A673 (cell line): Measurements from ENCODE around the gene CUL1. TPM values are rescaled to one million over a fixed set of nuclear protein-coding genes. Genes with fewer than 3 reads are reported as not detected.

Source experiments
- BruUV-seq: library from RNA; stranded (reverse); fragments of 400-500 nt; replicated peaks from 2 replicates; lab custom pipeline; 2021; lab: Mats Ljungman, UMichigan
- CTCF ChIA-PET: fragments of 300-600 bp; sonication (Branson Sonifier 250); formaldehyde crosslinking; loops from one replicate; lab custom pipeline; 2022; ENCODE audit warnings: antibody characterized with exemption; lab: Charles Lee
- POLR2A ChIA-PET: fragments of 300-600 bp; sonication (Branson Sonifier 250); formaldehyde crosslinking; loops from one replicate; lab custom pipeline; 2022; ENCODE audit warnings: antibody characterized with exemption; ENCODE audit not compliant: low non-redundant PET; lab: Charles Lee
- DNase-seq: peaks from one replicate; pipeline ENCODE4 v3.0.0-alpha.2; 2015; ENCODE audit warnings: low spot score
- H3K27ac ChIP-seq: fragments of 200-600 bp; sonication (generic); 2 replicates; pipeline ENCODE4 v1.5.1; 2016; ENCODE audit warnings: mixed run types, low read depth, mild to moderate bottlenecking, mixed read lengths, antibody characterized with exemption, low read length; ENCODE audit not compliant: poor library complexity, severe bottlenecking
- H3K27me3 ChIP-seq: fragments of 200-600 bp; sonication (generic); replicated peaks from 2 replicates; pipeline ENCODE4 v1.6.1; 2017; ENCODE audit warnings: mixed run types, low read depth, mild to moderate bottlenecking, mixed read lengths, antibody characterized with exemption, low read length; ENCODE audit not compliant: insufficient read depth, poor library complexity
- H3K36me3 ChIP-seq: fragments of 200-600 bp; sonication (generic); 2 replicates; pipeline ENCODE4 v1.6.1; 2016; ENCODE audit warnings: mixed run types, mild to moderate bottlenecking, mixed read lengths, antibody characterized with exemption, low read length; ENCODE audit not compliant: insufficient read depth, poor library complexity, severe bottlenecking
- H3K4me1 ChIP-seq: fragments of 200-600 bp; sonication (generic); 2 replicates; pipeline ENCODE4 v1.6.1; 2017; ENCODE audit warnings: mixed run types, mild to moderate bottlenecking, mixed read lengths, antibody characterized with exemption, low read length; ENCODE audit not compliant: insufficient read depth, poor library complexity, severe bottlenecking
- H3K4me3 ChIP-seq: fragments of 200-600 bp; sonication (generic); 2 replicates; pipeline ENCODE4 v1.5.1; 2016; ENCODE audit warnings: low read depth, mixed run types, mild to moderate bottlenecking, mixed read lengths, low read length; ENCODE audit not compliant: poor library complexity, severe bottlenecking
- H3K9me3 ChIP-seq: fragments of 200-600 bp; sonication (generic); 2 replicates; pipeline ENCODE4 v1.6.1; 2016; ENCODE audit warnings: mixed run types, low read depth, mild to moderate bottlenecking, mixed read lengths, antibody characterized with exemption, low read length; ENCODE audit not compliant: poor library complexity, severe bottlenecking
- EZH2 ChIP-seq: fragments of 200-600 bp; sonication (generic); IDR thresholded peaks from 2 replicates; pipeline ENCODE4 v1.6.1; 2017; ENCODE audit warnings: borderline replicate concordance, low read depth, mild to moderate bottlenecking, mixed read lengths, antibody characterized with exemption, low read length; ENCODE audit not compliant: poor library complexity, severe bottlenecking
- intact Hi-C: fragments of 100-400 bp; cut with micrococcal nuclease; formaldehyde crosslinking; loops from one replicate; pipeline ENCODE4 v1.10.0; 2022; ENCODE audit not compliant: unreplicated experiment
- total RNA-seq: library from RNA; stranded (reverse); gene quantifications from 2 replicates; pipeline ENCODE4 v1.2.3, GENCODE V29; 2021
- TF ChIP-seq, protein P1 (sequence below): fragments of 300-800, 200-600 bp; sonication (generic); conservative IDR thresholded peaks from 2 replicates; pipeline ENCODE4 v1.5.1; 2017; ENCODE audit warnings: low read depth, mild to moderate bottlenecking, antibody characterized with exemption, low read length, moderate library complexity, mixed read lengths

CUL1 gene
- total RNA-seq, 1 experiment from 2014 or later = 75.5 TPM

DNA sequence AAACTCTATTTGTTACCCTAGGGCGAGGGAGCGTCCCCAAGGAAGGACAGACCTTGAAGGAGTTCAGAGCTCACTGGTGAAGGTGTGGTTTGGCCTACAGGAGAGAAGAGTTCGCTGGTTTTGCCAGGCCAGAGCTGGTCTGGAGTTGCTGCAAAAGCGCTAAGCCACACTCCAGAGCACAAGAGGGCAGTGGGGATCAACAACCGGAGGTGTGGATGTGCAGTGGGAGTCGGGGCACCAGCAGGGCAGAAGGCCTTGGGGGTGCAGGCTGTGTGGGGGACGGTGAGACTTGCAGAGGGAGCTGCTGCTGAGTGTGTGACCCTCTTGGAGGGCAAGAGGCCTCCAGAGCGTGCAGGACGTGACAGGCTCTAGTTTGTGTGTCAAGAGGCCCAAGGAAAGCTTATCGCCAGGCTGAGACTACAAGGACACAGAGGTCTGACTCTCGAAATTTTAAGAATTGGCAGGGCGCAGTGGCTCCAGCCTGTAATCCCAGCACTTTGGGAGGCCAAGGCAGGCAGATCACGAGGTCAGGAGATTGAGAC, 14.3 kb upstream of the CUL1 start:
- DNase-seq = no peak
- ChIA-PET POLR2A (no interaction called here), CTCF (no interaction called here)
- Histone ChIP-seq H3K27me3 (no peaks in the 10 kb centered on the region), H3K4me3 (no peak overlapping the region), H3K9me3 (peaks cover 6% of the 10 kb centered on the region), H3K27ac (no peak overlapping the region), H3K36me3 (no peaks in the 10 kb centered on the region), H3K4me1 (no peaks in the 10 kb centered on the region)
- intact Hi-C loops = no loop called here
- no peak for TF ChIP-seq EZH2
- TF ChIP-seq, protein P1, sequence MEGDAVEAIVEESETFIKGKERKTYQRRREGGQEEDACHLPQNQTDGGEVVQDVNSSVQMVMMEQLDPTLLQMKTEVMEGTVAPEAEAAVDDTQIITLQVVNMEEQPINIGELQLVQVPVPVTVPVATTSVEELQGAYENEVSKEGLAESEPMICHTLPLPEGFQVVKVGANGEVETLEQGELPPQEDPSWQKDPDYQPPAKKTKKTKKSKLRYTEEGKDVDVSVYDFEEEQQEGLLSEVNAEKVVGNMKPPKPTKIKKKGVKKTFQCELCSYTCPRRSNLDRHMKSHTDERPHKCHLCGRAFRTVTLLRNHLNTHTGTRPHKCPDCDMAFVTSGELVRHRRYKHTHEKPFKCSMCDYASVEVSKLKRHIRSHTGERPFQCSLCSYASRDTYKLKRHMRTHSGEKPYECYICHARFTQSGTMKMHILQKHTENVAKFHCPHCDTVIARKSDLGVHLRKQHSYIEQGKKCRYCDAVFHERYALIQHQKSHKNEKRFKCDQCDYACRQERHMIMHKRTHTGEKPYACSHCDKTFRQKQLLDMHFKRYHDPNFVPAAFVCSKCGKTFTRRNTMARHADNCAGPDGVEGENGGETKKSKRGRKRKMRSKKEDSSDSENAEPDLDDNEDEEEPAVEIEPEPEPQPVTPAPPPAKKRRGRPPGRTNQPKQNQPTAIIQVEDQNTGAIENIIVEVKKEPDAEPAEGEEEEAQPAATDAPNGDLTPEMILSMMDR = no peak
- no TSS peak for BruUV-seq

DNA sequence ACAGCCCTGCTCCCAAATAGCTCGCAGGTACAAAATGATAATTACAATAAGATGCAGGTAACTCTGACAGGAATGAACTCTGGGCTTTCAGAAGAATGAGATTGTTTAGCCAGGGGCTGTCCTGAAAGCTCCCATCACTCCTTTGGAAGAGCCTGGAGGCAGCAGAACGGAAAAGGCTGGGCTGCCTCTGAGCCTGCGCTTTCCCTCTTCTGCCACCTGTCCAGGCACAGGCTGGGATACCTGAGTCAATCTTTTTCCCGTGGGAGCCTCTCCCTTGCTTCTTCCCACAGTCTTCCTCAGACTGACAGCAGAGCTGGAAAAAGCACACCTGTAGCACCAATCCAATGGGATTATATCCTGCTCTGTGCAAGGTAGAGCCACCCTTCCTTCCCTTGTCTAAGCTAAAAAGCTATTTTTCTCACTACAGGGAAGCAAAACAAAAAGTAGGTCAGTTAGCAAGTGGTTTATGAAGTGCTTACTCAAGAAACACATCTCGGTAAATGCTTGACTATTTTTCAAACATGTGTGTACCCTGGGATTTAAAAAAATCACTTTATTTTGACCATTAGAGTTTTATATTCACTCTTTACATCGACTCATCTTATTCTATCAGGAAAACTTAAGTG, 12.3 kb upstream of the CUL1 start:
- no TSS peak for BruUV-seq
- ChIA-PET POLR2A (no interaction called here), CTCF (no interaction called here)
- Histone ChIP-seq H3K4me3 (no peak overlapping the region), H3K9me3 (peaks cover 6% of the 10 kb centered on the region), H3K4me1 (no peaks in the 10 kb centered on the region), H3K27me3 (no peaks in the 10 kb centered on the region), H3K36me3 (no peaks in the 10 kb centered on the region), H3K27ac (no peak overlapping the region)
- no peak for DNase-seq
- intact Hi-C loops = no loop called here
- TF ChIP-seq EZH2 = no peak
- TF ChIP-seq, protein P1 = no peak

DNA sequence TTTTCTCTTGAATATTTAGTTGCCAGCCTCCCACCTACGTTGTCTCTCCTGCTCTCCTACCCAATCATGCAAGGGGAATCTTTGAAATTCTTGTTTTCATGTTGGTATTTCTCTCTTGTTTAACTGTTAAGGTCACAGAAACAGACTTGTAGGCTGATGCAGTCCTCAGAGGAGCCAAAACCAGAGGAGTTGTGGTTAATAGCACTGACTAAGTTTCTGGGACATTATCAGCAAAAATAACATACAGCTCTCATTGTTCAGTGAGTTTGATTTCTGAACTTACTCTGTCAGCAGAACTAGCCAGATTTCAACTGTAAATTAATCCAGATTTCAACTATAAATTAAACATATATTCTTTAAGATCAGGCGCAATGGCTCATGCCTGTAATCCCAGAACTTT, 11.1 kb upstream of the CUL1 start:
- CTCF ChIA-PET = no interaction called here
- H3K4me3 ChIP-seq = no peak overlapping the region
- intact Hi-C loops = no loop called here
- H3K4me1 ChIP-seq = no peaks in the 10 kb centered on the region
- DNase-seq = no peak
- TF ChIP-seq, protein P1 = no peak
- no peak for TF ChIP-seq EZH2
- H3K36me3 ChIP-seq = no peaks in the 10 kb centered on the region
- no peaks in the 10 kb centered on the region for H3K27me3 ChIP-seq
- POLR2A ChIA-PET = no interaction called here
- no peak overlapping the region for H3K27ac ChIP-seq
- BruUV-seq = no TSS peak
- H3K9me3 ChIP-seq = no peaks in the 10 kb centered on the region
